ENCODE results near the gene IRS1. TPM values are rescaled to one million over a fixed set of nuclear protein-coding genes. Genes with fewer than 3 reads are reported as not detected.
"Not testable (repeated sequence)": the region's sequence is repeated elsewhere in the genome, so short reads cannot be mapped to it uniquely, and the experiment has no call there.

The IRS1 gene
- total RNA-seq, 5 donors from 2014 or later (not counting 1 experiment from before 2014, with no cell fraction given): 3.7 to 8.7 (median 6.7) TPM

GRCh38 chr2:226836548-226836885, 36.9 kb upstream of the IRS1 start:
- Mint-ChIP-seq H3K27me3 (no peaks in the 10 kb centered on the region), H3K4me3 (peak overlapping the region; percentile 86 to 99 (median 96)), H3K4me1 (peaks cover 62 to 69% (median 68%) of the 10 kb centered on the region in 3 donors), H3K9me3 (no peaks in the 10 kb centered on the region), H3K27ac (peak overlapping the region; percentile 99 to 100), H3K36me3 (peaks cover 12% of the 10 kb centered on the region)
- no peaks in the 10 kb centered on the region for H3K9me3 ChIP-seq
- H3K27ac ChIP-seq (ENCODE audit: low read length): peak overlapping the region; percentile 92
- peak in 1 of 35 experiments; percentile 4 for DNase-seq
- H3K4me3 ChIP-seq (ENCODE audit: control insufficient read depth in 1 of 2, extremely low read depth in 1 of 2, low read length in 1 of 2): peak overlapping the region; percentile 71 to 73
- peaks cover 0 to under 1% of the 10 kb centered on the region in 2 donors for H3K36me3 ChIP-seq (ENCODE audit: control insufficient read depth in 2 of 2, extremely low read depth in 1 of 2, insufficient read depth in 1 of 2, low read length in 1 of 2)
- WGBS (ENCODE audit: insufficient coverage): 0% methylated on average over 3 of the region's 6 CpGs
- H3K27me3 ChIP-seq (replicated peaks in 1 of 2; ENCODE audit: control insufficient read depth in 2 of 2, extremely low read depth in 1 of 2, insufficient read depth in 2 of 2, low read length in 1 of 2): no peaks in the 10 kb centered on the region
- ATAC-seq (replicated peaks in 1 of 4): peak in 3 of 4 experiments; percentile 0 to 3 (median 1)
- ChIA-PET CTCF (interaction anchor here in 1 of 2 donors (3.3 kb wide), 1 partner anchor 34 kb away, joined by 33 read pairs; no protein-coding TSS in a partner anchor), POLR2A (interaction anchor here in 1 of 2 donors (1.0 kb wide), 2 partner anchors 38 to 342 kb away, joined by 3 read pairs; no protein-coding TSS in a partner anchor)
- peaks cover 38 to 52% of the 10 kb centered on the region in 2 experiments for H3K4me1 ChIP-seq (ENCODE audit: control insufficient read depth in 1 of 2, extremely low read depth in 1 of 2, insufficient read depth in 2 of 2, low read length in 2 of 2)

- peaks cover 57 to 64% (median 63%) of the 10 kb centered on the region in 3 donors for H3K4me1 Mint-ChIP-seq
- ChIA-PET POLR2A (interaction anchor here (0.5 to 1.5 kb wide), 7 partner anchors 33 to 1909 kb away, joined by 3 to 5 read pairs (median 3); no protein-coding TSS in a partner anchor), CTCF (interaction anchor here (0.9 to 3.3 kb wide), 3 partner anchors 33 to 1171 kb away, joined by 4 to 33 read pairs (median 4); no protein-coding TSS in a partner anchor)
- ATAC-seq (replicated peaks in 1 of 4): peak; percentile 86 to 90 (median 87)
- peaks cover 0 to 2% (median 0%) of the 10 kb centered on the region in 3 donors for H3K9me3 Mint-ChIP-seq
- H3K9me3 ChIP-seq: no peaks in the 10 kb centered on the region
- H3K36me3 Mint-ChIP-seq: peaks cover 16% of the 10 kb centered on the region
- no peaks in the 10 kb centered on the region for H3K27me3 ChIP-seq (replicated peaks in 1 of 2; ENCODE audit: control insufficient read depth in 2 of 2, extremely low read depth in 1 of 2, insufficient read depth in 2 of 2, low read length in 1 of 2)
- H3K27me3 Mint-ChIP-seq: no peaks in the 10 kb centered on the region
- H3K4me1 ChIP-seq (ENCODE audit: control insufficient read depth in 1 of 2, extremely low read depth in 1 of 2, insufficient read depth in 2 of 2, low read length in 2 of 2): peaks cover 38 to 50% of the 10 kb centered on the region in 2 experiments
- peak within 1 kb of the TSS; percentile 92 for H3K27ac ChIP-seq (ENCODE audit: low read length)
- H3K4me3 ChIP-seq (ENCODE audit: control insufficient read depth in 1 of 2, extremely low read depth in 1 of 2, low read length in 1 of 2): peak within 1 kb of the TSS; percentile 72 to 73
- DNase-seq: peak; percentile 90 to 97 (median 93)
- H3K4me3 Mint-ChIP-seq: peak within 1 kb of the TSS; percentile 86 to 99 (median 96)
- under 1% methylated on average over 72 of the region's 75 CpGs for WGBS (ENCODE audit: insufficient coverage)
- H3K27ac Mint-ChIP-seq: peak within 1 kb of the TSS; percentile 99 to 100
- peaks cover 0 to 4% of the 10 kb centered on the region in 2 donors for H3K36me3 ChIP-seq (ENCODE audit: control insufficient read depth in 2 of 2, extremely low read depth in 1 of 2, insufficient read depth in 1 of 2, low read length in 1 of 2)
These were observed 36.4 kb upstream of the IRS1 start, which contains the start of gene RHBDD1 for GRCh38 chr2:226835796-226836547. Gene RHBDD1 (plus strand): TSS chr2:226836054. CDS start chr2:226864694, 28,640 bp downstream.

- Mint-ChIP-seq H3K27me3 (no peaks in the 10 kb centered on the region), H3K36me3 (peaks cover 17% of the 10 kb centered on the region), H3K9me3 (peaks cover 0 to 2% (median 0%) of the 10 kb centered on the region in 3 donors), H3K27ac (peak overlapping the region; percentile 99 to 100), H3K4me1 (peaks cover 54 to 62% (median 59%) of the 10 kb centered on the region in 3 donors), H3K4me3 (peak overlapping the region; percentile 86 to 99 (median 96))
- Histone ChIP-seq H3K4me1 (ENCODE audit: control insufficient read depth in 1 of 2, extremely low read depth in 1 of 2, insufficient read depth in 2 of 2, low read length in 2 of 2) (peaks cover 38 to 49% of the 10 kb centered on the region in 2 experiments), H3K36me3 (ENCODE audit: control insufficient read depth in 2 of 2, extremely low read depth in 1 of 2, insufficient read depth in 1 of 2, low read length in 1 of 2) (peaks cover 0 to 4% of the 10 kb centered on the region in 2 donors), H3K4me3 (ENCODE audit: control insufficient read depth in 1 of 2, extremely low read depth in 1 of 2, low read length in 1 of 2) (peak overlapping the region; percentile 72 to 73), H3K27me3 (replicated peaks in 1 of 2; ENCODE audit: control insufficient read depth in 2 of 2, extremely low read depth in 1 of 2, insufficient read depth in 2 of 2, low read length in 1 of 2) (no peaks in the 10 kb centered on the region), H3K9me3 (no peaks in the 10 kb centered on the region), H3K27ac (ENCODE audit: low read length) (peak overlapping the region; percentile 92)
- DNase-seq: peak in 9 of 35 experiments; percentile 5 to 30 (median 14)
- under 1% methylated on average over 21 of the region's 26 CpGs for WGBS (ENCODE audit: insufficient coverage)
- ChIA-PET CTCF (interaction anchor here (0.9 to 3.3 kb wide), 3 partner anchors 33 to 1170 kb away, joined by 4 to 33 read pairs (median 4); no protein-coding TSS in a partner anchor), POLR2A (interaction anchor here (0.5 to 1.5 kb wide), 7 partner anchors 33 to 1908 kb away, joined by 3 to 5 read pairs (median 3); no protein-coding TSS in a partner anchor)
- ATAC-seq (replicated peaks in 1 of 4): peak; percentile 12 to 20 (median 15)
These were observed 35.8 kb upstream of the IRS1 start for GRCh38 chr2:226835420-226835795.

- CTCF ChIA-PET: interaction anchor here (1.4 to 3.3 kb wide), 2 partner anchors 32 kb away, joined by 4 to 33 read pairs; no protein-coding TSS in a partner anchor
- ATAC-seq (replicated peaks in 1 of 4); H3K9me3 Mint-ChIP-seq; H3K36me3 ChIP-seq (ENCODE audit: control insufficient read depth in 2 of 2, extremely low read depth in 1 of 2, insufficient read depth in 1 of 2, low read length in 1 of 2); DNase-seq; H3K27ac Mint-ChIP-seq; H3K27me3 Mint-ChIP-seq; H3K27me3 ChIP-seq (replicated peaks in 1 of 2; ENCODE audit: control insufficient read depth in 2 of 2, extremely low read depth in 1 of 2, insufficient read depth in 2 of 2, low read length in 1 of 2); H3K9me3 ChIP-seq: not testable (repeated sequence)
- peaks cover 12% of the 10 kb centered on the region for H3K36me3 Mint-ChIP-seq
- H3K4me3 Mint-ChIP-seq: peak overlapping the region; percentile 86 to 99 (median 96)
- Histone ChIP-seq H3K4me3 (ENCODE audit: control insufficient read depth in 1 of 2, extremely low read depth in 1 of 2, low read length in 1 of 2) (peak overlapping the region; percentile 72 to 73), H3K4me1 (ENCODE audit: control insufficient read depth in 1 of 2, extremely low read depth in 1 of 2, insufficient read depth in 2 of 2, low read length in 2 of 2) (peaks cover 34 to 44% of the 10 kb centered on the region in 2 experiments), H3K27ac (ENCODE audit: low read length) (peak overlapping the region; percentile 92)
- peaks cover 48 to 57% (median 54%) of the 10 kb centered on the region in 3 donors for H3K4me1 Mint-ChIP-seq
- 92% methylated on average over 5 of the region's 18 CpGs for whole genome bisulfite sequencing (ENCODE audit: insufficient coverage)
- POLR2A ChIA-PET: interaction anchor here (0.7 to 1.5 kb wide), 2 partner anchors 32 to 33 kb away, joined by 3 read pairs; no protein-coding TSS in a partner anchor
These were observed 35.3 kb upstream of the IRS1 start for GRCh38 chr2:226834880-226835279.

GRCh38 chr2:226832061-226832460, 32.4 kb upstream of the IRS1 start:
- ChIA-PET POLR2A (no interaction called here), CTCF (no interaction called here)
- Mint-ChIP-seq H3K27me3 (no peaks in the 10 kb centered on the region), H3K27ac (no peak overlapping the region), H3K4me1 (peaks cover 20 to 29% (median 25%) of the 10 kb centered on the region in 3 donors), H3K36me3 (peaks cover 12% of the 10 kb centered on the region), H3K4me3 (no peak overlapping the region), H3K9me3 (peaks cover 0 to 2% (median 0%) of the 10 kb centered on the region in 3 donors)
- no peak for ATAC-seq (replicated peaks in 1 of 4)
- DNase-seq: no peak
- H3K4me1 ChIP-seq (ENCODE audit: control insufficient read depth in 1 of 2, extremely low read depth in 1 of 2, insufficient read depth in 2 of 2, low read length in 2 of 2): peaks cover 15 to 16% of the 10 kb centered on the region in 2 experiments
- H3K9me3 ChIP-seq: no peaks in the 10 kb centered on the region
- peaks cover 0 to 4% of the 10 kb centered on the region in 2 donors for H3K36me3 ChIP-seq (ENCODE audit: control insufficient read depth in 2 of 2, extremely low read depth in 1 of 2, insufficient read depth in 1 of 2, low read length in 1 of 2)
- no peaks in the 10 kb centered on the region for H3K27me3 ChIP-seq (replicated peaks in 1 of 2; ENCODE audit: control insufficient read depth in 2 of 2, extremely low read depth in 1 of 2, insufficient read depth in 2 of 2, low read length in 1 of 2)
- H3K4me3 ChIP-seq (ENCODE audit: control insufficient read depth in 1 of 2, extremely low read depth in 1 of 2, low read length in 1 of 2): no peak overlapping the region
- no CpG with 5 or more reads among the region's 1 CpG for WGBS (ENCODE audit: insufficient coverage)
- no peak overlapping the region for H3K27ac ChIP-seq (ENCODE audit: low read length)

GRCh38 chr2:226831266-226831665, 31.6 kb upstream of the IRS1 start:
- ATAC-seq (replicated peaks in 1 of 4): no peak
- peaks cover 0 to 2% (median 0%) of the 10 kb centered on the region in 3 donors for H3K9me3 Mint-ChIP-seq
- Histone ChIP-seq H3K4me1 (ENCODE audit: control insufficient read depth in 1 of 2, extremely low read depth in 1 of 2, insufficient read depth in 2 of 2, low read length in 2 of 2) (peaks cover 12% of the 10 kb centered on the region in 2 experiments), H3K27me3 (replicated peaks in 1 of 2; ENCODE audit: control insufficient read depth in 2 of 2, extremely low read depth in 1 of 2, insufficient read depth in 2 of 2, low read length in 1 of 2) (no peaks in the 10 kb centered on the region), H3K27ac (ENCODE audit: low read length) (no peak overlapping the region), H3K36me3 (ENCODE audit: control insufficient read depth in 2 of 2, extremely low read depth in 1 of 2, insufficient read depth in 1 of 2, low read length in 1 of 2) (peaks cover 0 to 4% of the 10 kb centered on the region in 2 donors), H3K4me3 (ENCODE audit: control insufficient read depth in 1 of 2, extremely low read depth in 1 of 2, low read length in 1 of 2) (no peak overlapping the region), H3K9me3 (no peaks in the 10 kb centered on the region)
- H3K27me3 Mint-ChIP-seq: no peaks in the 10 kb centered on the region
- WGBS (ENCODE audit: insufficient coverage): 100% methylated on average over 2 of the region's 4 CpGs
- H3K36me3 Mint-ChIP-seq: peaks cover 12% of the 10 kb centered on the region
- POLR2A ChIA-PET: no interaction called here
- no peak overlapping the region for H3K4me3 Mint-ChIP-seq
- no peak overlapping the region for H3K27ac Mint-ChIP-seq
- H3K4me1 Mint-ChIP-seq: peaks cover 16 to 21% (median 20%) of the 10 kb centered on the region in 3 donors
- CTCF ChIA-PET: interaction anchor here in 1 of 2 donors (0.7 kb wide), 1 partner anchor 32 kb away, joined by 7 read pairs; the partner anchor contains the start of gene IRS1
- no peak for DNase-seq

Measured in T-cell (primary cell).